ENCODE data around the gene WDR45B.

The WDR45B gene

GRCh38 chr17:82661717-82662683 is 13.8 kb upstream of the WDR45B start:
- Histone ChIP-seq H3K4me2 (ENCODE audit: low read length) (no peak overlapping the region), H3K9me3 (ENCODE audit: low read length) (no peaks in the 10 kb centered on the region)
- TF ChIP-seq EZH2 (IDR thresholded peaks at IDR 0.05; ENCODE audit: borderline replicate concordance, low read length) (no peak), CTCF (IDR thresholded peaks at IDR 0.05; ENCODE audit: low read length) (no peak)

DNA sequence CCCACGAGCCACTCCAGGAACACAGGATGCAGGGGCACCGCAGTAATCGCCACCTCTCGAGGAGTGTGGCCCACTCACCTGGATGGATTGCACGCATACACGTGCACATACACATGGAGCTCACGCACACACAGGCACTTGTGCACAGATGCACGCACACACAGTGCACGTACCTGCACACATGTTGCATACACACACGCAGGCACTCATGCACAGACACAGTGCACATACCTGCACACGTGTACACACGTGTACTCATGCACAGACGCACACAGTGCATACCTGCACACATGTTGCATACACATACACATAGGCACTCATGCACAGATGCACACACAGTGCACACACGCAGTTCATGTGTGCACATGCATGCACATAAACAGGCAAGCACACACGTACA is 11.6 kb upstream of the WDR45B start:
- Histone ChIP-seq H4K20me1 (ENCODE audit: insufficient read depth, low read length) (no peaks in the 10 kb centered on the region), H3K79me2 (ENCODE audit: insufficient read depth, low read length) (no peaks in the 10 kb centered on the region), H3K4me2 (ENCODE audit: low read length) (no peak overlapping the region), H2AFZ (ENCODE audit: low read length) (no peak overlapping the region), H3K27ac (ENCODE audit: low read depth, low read length, poor library complexity, severe bottlenecking) (no peak overlapping the region), H3K9me2 (ENCODE audit: low read depth, low read length) (no peaks in the 10 kb centered on the region), H3K9me3 (ENCODE audit: low read length) (no peaks in the 10 kb centered on the region), H3K36me3 (ENCODE audit: insufficient read depth, low read length) (no peaks in the 10 kb centered on the region; the same call in 1 of the 2 replicates), H3K27me3 (ENCODE audit: insufficient read depth, low read length) (no peaks in the 10 kb centered on the region; the same call in 1 of the 2 replicates), H3F3A (ENCODE audit: insufficient read depth, low read length) (no peaks in the 10 kb centered on the region), H3K4me1 (ENCODE audit: insufficient read depth, low read length, severe bottlenecking) (peaks cover 4% of the 10 kb centered on the region), H3K4me3 (ENCODE audit: low read depth, low read length, poor library complexity, severe bottlenecking) (no peak overlapping the region), H3K9ac (ENCODE audit: low read length) (no peak overlapping the region)
- TF ChIP-seq CTCF (IDR thresholded peaks at IDR 0.05; ENCODE audit: low read length) (no peak), EZH2 (IDR thresholded peaks at IDR 0.05; ENCODE audit: borderline replicate concordance, low read length) (no peak)

More at GRCh38 chr17:82661717-82662683, 13.8 kb upstream of the WDR45B start:
- Histone ChIP-seq H4K20me1 (ENCODE audit: insufficient read depth, low read length) (no peaks in the 10 kb centered on the region), H3K36me3 (ENCODE audit: insufficient read depth, low read length) (no peaks in the 10 kb centered on the region; the same call in 1 of the 2 replicates), H3K79me2 (ENCODE audit: insufficient read depth, low read length) (no peaks in the 10 kb centered on the region), H3K4me3 (ENCODE audit: low read depth, low read length, poor library complexity, severe bottlenecking) (no peak overlapping the region), H3K4me1 (ENCODE audit: insufficient read depth, low read length, severe bottlenecking) (no peaks in the 10 kb centered on the region), H3F3A (ENCODE audit: insufficient read depth, low read length) (no peaks in the 10 kb centered on the region), H2AFZ (ENCODE audit: low read length) (no peak overlapping the region), H3K9ac (ENCODE audit: low read length) (no peak overlapping the region), H3K9me2 (ENCODE audit: low read depth, low read length) (no peaks in the 10 kb centered on the region), H3K27ac (ENCODE audit: low read depth, low read length, poor library complexity, severe bottlenecking) (no peak overlapping the region), H3K27me3 (ENCODE audit: insufficient read depth, low read length) (no peaks in the 10 kb centered on the region; the same call in 1 of the 2 replicates)

DNA sequence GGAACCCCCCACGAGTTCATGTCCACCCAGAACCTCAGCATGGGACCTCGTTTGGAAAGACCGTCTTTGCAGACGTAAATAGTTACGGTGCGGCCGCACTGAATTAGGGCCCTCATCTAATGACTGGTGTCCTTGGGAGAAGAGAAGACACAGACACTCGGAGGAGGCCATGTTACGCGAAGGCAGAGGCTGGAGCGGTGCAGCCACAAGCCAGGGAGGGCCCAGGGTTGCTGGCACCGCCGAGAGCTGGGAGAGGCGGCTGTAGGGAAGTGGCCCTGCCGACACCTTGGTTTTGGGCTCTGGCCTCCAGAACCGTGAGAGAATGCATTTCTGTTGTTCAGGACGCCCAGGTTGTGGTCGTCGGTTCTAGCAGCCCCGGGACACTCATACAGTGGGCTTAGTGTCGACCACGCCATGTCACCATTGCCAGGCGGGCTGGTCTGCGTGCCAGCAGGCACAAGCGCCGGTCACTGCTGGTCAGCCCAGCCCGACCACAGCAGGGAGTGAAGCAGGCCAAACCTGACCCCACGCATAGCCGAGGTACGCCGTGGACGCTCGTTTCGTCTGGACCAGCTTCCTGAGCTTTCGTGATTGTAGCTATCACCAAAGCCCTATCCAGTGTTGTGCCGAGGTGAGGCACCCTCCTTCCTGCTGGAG is 10.7 kb upstream of the WDR45B start:
- H2AFZ ChIP-seq (ENCODE audit: low read length) = no peak overlapping the region
- no peaks in the 10 kb centered on the region for H3K79me2 ChIP-seq (ENCODE audit: insufficient read depth, low read length)
- H3K4me1 ChIP-seq (ENCODE audit: insufficient read depth, low read length, severe bottlenecking) = peaks cover 8% of the 10 kb centered on the region
- no peaks in the 10 kb centered on the region for H3K9me2 ChIP-seq (ENCODE audit: low read depth, low read length)
- peaks cover 3% of the 10 kb centered on the region; the same call in 1 of the 2 replicates for H3K27me3 ChIP-seq (ENCODE audit: insufficient read depth, low read length)
- H3K9ac ChIP-seq (ENCODE audit: low read length) = no peak overlapping the region
- no peaks in the 10 kb centered on the region for H3K9me3 ChIP-seq (ENCODE audit: low read length)
- no peaks in the 10 kb centered on the region; the same call in 1 of the 2 replicates for H3K36me3 ChIP-seq (ENCODE audit: insufficient read depth, low read length)
- no peaks in the 10 kb centered on the region for H4K20me1 ChIP-seq (ENCODE audit: insufficient read depth, low read length)
- TF ChIP-seq EZH2 (IDR thresholded peaks at IDR 0.05; ENCODE audit: borderline replicate concordance, low read length) = no peak
- no peak for TF ChIP-seq CTCF (IDR thresholded peaks at IDR 0.05; ENCODE audit: low read length)
- no peak overlapping the region for H3K27ac ChIP-seq (ENCODE audit: low read depth, low read length, poor library complexity, severe bottlenecking)
- no peak overlapping the region for H3K4me3 ChIP-seq (ENCODE audit: low read depth, low read length, poor library complexity, severe bottlenecking)
- H3F3A ChIP-seq (ENCODE audit: insufficient read depth, low read length) = no peaks in the 10 kb centered on the region
- no peak overlapping the region for H3K4me2 ChIP-seq (ENCODE audit: low read length)

Data from OCI-LY1 (cell line).